PC-9 (cell line): ENCODE data around the gene HSD17B8.

Experiments
- EZH2 ChIP-seq: fragments of 200-600 bp; sonication (generic); IDR thresholded peaks from 2 replicates; pipeline ENCODE4 v1.8.0; 2017; ENCODE audit warnings: antibody characterized with exemption, low read depth
- TF ChIP-seq, protein P1 (sequence below): fragments of 200-600 bp; sonication (generic); conservative IDR thresholded peaks from 2 replicates; pipeline ENCODE4 v1.6.1; 2017; ENCODE audit warnings: mixed run types, antibody characterized with exemption, mild to moderate bottlenecking, moderate library complexity

DNA sequence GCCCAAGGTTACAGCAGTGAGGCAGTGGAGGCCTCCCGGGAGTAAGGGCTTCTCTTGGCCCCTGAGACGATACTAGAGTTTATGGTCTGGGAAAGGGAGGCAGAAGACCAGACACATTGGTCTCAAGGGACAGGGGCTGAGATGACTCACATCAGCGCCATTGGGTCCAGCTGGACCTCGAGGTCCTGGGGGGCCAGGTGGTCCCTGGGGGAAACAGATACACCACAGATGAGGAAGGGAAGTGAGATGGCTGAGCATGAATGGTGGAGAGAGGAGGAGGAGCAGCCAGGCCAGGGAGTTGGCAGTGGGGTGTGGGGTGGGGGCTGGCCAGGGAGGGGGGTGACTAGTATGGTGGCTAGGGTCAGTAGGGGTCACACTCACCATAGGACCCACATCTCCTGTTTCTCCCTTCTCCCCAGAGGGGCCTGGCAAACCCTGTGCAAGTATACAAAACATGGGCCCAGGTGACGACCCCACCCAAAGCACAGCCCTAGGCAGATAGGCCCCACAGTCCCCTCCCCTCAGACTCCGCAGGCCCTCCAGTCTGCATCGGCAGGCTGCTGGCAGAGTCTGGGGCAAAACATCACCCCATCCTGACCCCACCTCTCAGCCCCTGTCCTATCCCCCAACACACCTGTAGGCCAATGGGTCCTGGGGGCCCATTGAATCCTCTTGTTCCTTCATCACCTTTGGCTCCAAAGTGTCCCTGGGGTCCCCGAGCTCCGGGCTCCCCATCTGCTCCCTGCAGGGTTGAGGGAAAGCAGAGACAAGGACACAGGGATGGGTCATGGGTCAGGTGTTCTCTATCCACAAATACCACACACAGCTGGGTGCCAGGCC, 34.1 kb upstream of the HSD17B8 start:
- TF ChIP-seq, protein P1, sequence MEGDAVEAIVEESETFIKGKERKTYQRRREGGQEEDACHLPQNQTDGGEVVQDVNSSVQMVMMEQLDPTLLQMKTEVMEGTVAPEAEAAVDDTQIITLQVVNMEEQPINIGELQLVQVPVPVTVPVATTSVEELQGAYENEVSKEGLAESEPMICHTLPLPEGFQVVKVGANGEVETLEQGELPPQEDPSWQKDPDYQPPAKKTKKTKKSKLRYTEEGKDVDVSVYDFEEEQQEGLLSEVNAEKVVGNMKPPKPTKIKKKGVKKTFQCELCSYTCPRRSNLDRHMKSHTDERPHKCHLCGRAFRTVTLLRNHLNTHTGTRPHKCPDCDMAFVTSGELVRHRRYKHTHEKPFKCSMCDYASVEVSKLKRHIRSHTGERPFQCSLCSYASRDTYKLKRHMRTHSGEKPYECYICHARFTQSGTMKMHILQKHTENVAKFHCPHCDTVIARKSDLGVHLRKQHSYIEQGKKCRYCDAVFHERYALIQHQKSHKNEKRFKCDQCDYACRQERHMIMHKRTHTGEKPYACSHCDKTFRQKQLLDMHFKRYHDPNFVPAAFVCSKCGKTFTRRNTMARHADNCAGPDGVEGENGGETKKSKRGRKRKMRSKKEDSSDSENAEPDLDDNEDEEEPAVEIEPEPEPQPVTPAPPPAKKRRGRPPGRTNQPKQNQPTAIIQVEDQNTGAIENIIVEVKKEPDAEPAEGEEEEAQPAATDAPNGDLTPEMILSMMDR = no peak
- no peak for TF ChIP-seq EZH2
